ENCODE data around the gene TTC13. TPM values are rescaled to one million over a fixed set of nuclear protein-coding genes. Genes with fewer than 3 reads are reported as not detected.

The TTC13 gene
- total and polyA plus RNA-seq, 4 donors = 2.6 to 17.5 (median 6.8) TPM

DNA sequence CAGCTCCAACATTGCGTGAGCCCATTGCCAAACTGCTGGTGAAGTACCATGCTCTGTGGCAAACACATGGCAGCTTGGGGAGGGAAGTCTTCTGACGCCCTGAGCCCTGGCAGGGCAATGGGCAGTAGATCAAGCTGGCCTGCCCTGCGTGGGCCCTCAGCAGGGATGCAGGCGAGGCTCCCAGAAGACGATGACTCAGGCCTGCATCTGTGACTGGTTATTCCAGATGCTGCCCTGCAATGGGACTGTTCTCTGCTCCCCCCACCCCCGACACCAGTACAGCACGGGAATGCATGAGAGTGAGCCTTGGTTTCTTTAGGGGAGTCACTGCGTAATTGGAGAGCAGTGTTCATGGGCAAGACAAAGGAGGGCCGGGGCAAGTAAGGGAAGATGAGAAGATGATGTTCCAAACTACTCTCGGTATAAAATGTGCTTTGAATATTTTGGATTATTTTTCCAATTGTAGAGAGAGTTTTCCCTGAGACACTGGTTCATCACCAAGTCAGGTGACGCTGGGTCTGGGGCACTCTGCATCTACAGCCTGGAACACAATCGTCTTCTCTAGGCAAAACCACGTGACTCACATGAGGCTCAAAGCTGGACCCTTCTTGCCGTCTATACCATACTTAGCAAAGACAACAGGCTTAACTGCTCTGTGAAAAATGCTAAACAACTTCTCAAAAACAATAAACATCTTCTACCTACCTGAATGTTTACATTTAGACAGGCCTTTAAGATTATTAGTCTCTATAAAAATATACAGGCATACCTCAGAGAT lies 101.3 kb downstream of the TTC13 start:
- H3K27me3 ChIP-seq (ENCODE audit: control insufficient read depth in 4 of 4, insufficient read depth in 4 of 4, low read length in 3 of 4) = peaks cover 0 to 4% (median 0%) of the 10 kb centered on the region in 4 donors
- no peak overlapping the region for H3K27ac ChIP-seq (ENCODE audit: low read depth in 1 of 2, low read length in 2 of 2)
- no peak overlapping the region for H3K9ac ChIP-seq (ENCODE audit: low read depth in 1 of 2, low read length in 2 of 2)
- H3K4me1 ChIP-seq (ENCODE audit: control insufficient read depth in 4 of 4, insufficient read depth in 4 of 4, low read length in 3 of 4) = no peaks in the 10 kb centered on the region
- H3K4me3 ChIP-seq (ENCODE audit: low read depth in 1 of 3, low read length in 3 of 3) = no peak overlapping the region
- WGBS = 88% methylated on average over 14 of the region's 14 CpGs
- no peaks in the 10 kb centered on the region for H3K36me3 ChIP-seq (ENCODE audit: control insufficient read depth in 4 of 4, insufficient read depth in 3 of 4, low read depth in 1 of 4, low read length in 3 of 4)
- no peak for TF ChIP-seq FOXA2 (IDR thresholded peaks at IDR 0.05)
- TF ChIP-seq GABPA (IDR thresholded peaks at IDR 0.05 in 1 of 2, conservative IDR thresholded peaks at IDR 0.05 in 1 of 2) = no peak
- no peak for TF ChIP-seq TAF1 (conservative IDR thresholded peaks at IDR 0.05)
- no peak for TF ChIP-seq HNF4A (conservative IDR thresholded peaks at IDR 0.05)
- TF ChIP-seq, protein P1, sequence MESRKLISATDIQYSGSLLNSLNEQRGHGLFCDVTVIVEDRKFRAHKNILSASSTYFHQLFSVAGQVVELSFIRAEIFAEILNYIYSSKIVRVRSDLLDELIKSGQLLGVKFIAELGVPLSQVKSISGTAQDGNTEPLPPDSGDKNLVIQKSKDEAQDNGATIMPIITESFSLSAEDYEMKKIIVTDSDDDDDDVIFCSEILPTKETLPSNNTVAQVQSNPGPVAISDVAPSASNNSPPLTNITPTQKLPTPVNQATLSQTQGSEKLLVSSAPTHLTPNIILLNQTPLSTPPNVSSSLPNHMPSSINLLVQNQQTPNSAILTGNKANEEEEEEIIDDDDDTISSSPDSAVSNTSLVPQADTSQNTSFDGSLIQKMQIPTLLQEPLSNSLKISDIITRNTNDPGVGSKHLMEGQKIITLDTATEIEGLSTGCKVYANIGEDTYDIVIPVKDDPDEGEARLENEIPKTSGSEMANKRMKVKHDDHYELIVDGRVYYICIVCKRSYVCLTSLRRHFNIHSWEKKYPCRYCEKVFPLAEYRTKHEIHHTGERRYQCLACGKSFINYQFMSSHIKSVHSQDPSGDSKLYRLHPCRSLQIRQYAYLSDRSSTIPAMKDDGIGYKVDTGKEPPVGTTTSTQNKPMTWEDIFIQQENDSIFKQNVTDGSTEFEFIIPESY (IDR thresholded peaks at IDR 0.05) = no peak
- no peak for TF ChIP-seq FOXA1 (IDR thresholded peaks at IDR 0.05)
- TF ChIP-seq NR2F2 (IDR thresholded peaks at IDR 0.05) = no peak
- no peak for TF ChIP-seq RAD21 (IDR thresholded peaks at IDR 0.05)
- TF ChIP-seq, protein P2, sequence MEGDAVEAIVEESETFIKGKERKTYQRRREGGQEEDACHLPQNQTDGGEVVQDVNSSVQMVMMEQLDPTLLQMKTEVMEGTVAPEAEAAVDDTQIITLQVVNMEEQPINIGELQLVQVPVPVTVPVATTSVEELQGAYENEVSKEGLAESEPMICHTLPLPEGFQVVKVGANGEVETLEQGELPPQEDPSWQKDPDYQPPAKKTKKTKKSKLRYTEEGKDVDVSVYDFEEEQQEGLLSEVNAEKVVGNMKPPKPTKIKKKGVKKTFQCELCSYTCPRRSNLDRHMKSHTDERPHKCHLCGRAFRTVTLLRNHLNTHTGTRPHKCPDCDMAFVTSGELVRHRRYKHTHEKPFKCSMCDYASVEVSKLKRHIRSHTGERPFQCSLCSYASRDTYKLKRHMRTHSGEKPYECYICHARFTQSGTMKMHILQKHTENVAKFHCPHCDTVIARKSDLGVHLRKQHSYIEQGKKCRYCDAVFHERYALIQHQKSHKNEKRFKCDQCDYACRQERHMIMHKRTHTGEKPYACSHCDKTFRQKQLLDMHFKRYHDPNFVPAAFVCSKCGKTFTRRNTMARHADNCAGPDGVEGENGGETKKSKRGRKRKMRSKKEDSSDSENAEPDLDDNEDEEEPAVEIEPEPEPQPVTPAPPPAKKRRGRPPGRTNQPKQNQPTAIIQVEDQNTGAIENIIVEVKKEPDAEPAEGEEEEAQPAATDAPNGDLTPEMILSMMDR (IDR thresholded peaks at IDR 0.05; ENCODE audit: low read depth, low read length, missing input control) = no peak
- no peak for TF ChIP-seq SP1 (IDR thresholded peaks at IDR 0.05)
- TF ChIP-seq, protein P3, sequence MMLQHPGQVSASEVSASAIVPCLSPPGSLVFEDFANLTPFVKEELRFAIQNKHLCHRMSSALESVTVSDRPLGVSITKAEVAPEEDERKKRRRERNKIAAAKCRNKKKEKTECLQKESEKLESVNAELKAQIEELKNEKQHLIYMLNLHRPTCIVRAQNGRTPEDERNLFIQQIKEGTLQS (IDR thresholded peaks at IDR 0.05) = no peak
- TF ChIP-seq, protein P4, sequence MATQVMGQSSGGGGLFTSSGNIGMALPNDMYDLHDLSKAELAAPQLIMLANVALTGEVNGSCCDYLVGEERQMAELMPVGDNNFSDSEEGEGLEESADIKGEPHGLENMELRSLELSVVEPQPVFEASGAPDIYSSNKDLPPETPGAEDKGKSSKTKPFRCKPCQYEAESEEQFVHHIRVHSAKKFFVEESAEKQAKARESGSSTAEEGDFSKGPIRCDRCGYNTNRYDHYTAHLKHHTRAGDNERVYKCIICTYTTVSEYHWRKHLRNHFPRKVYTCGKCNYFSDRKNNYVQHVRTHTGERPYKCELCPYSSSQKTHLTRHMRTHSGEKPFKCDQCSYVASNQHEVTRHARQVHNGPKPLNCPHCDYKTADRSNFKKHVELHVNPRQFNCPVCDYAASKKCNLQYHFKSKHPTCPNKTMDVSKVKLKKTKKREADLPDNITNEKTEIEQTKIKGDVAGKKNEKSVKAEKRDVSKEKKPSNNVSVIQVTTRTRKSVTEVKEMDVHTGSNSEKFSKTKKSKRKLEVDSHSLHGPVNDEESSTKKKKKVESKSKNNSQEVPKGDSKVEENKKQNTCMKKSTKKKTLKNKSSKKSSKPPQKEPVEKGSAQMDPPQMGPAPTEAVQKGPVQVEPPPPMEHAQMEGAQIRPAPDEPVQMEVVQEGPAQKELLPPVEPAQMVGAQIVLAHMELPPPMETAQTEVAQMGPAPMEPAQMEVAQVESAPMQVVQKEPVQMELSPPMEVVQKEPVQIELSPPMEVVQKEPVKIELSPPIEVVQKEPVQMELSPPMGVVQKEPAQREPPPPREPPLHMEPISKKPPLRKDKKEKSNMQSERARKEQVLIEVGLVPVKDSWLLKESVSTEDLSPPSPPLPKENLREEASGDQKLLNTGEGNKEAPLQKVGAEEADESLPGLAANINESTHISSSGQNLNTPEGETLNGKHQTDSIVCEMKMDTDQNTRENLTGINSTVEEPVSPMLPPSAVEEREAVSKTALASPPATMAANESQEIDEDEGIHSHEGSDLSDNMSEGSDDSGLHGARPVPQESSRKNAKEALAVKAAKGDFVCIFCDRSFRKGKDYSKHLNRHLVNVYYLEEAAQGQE (IDR thresholded peaks at IDR 0.05) = no peak
- no peak for TF ChIP-seq YY1 (IDR thresholded peaks at IDR 0.05)
- no peak for TF ChIP-seq EGR1 (IDR thresholded peaks at IDR 0.05; ENCODE audit: low read depth in 2 of 2)
- no peak for TF ChIP-seq HNF4G (IDR thresholded peaks at IDR 0.05)
- no peak for TF ChIP-seq RXRA (IDR thresholded peaks at IDR 0.05)
- TF ChIP-seq, protein P5, sequence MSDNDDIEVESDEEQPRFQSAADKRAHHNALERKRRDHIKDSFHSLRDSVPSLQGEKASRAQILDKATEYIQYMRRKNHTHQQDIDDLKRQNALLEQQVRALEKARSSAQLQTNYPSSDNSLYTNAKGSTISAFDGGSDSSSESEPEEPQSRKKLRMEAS (IDR thresholded peaks at IDR 0.05) = no peak
- TF ChIP-seq JUND (IDR thresholded peaks at IDR 0.05) = no peak
- H3K9me3 ChIP-seq (ENCODE audit: control insufficient read depth in 4 of 4, low read length in 3 of 4) = no peaks in the 10 kb centered on the region
- no peak for DNase-seq (ENCODE audit: low spot score)
